Retinal pigment epithelial cell (primary cell): ENCODE data around the gene ZNF181.

Source experiments
- DNase-seq: peaks from one replicate; pipeline ENCODE4 v3.0.0-alpha.2; 2010; ENCODE audit warnings: low read depth
- H3K4me3 ChIP-seq: 2 replicates; pipeline ENCODE4 v1.5.1; 2011; ENCODE audit warnings: mild to moderate bottlenecking, low read length, control low read depth, moderate library complexity
- TF ChIP-seq, protein P1 (sequence below): conservative IDR thresholded peaks from 2 replicates; pipeline ENCODE4 v1.5.1; 2011; ENCODE audit warnings: low read depth, low read length, control low read depth, inconsistent platforms

ZNF181 gene

GRCh38 chr19:34757441-34757840 is 23.4 kb downstream of the ZNF181 start:
- H3K4me3 ChIP-seq: no peak overlapping the region
- TF ChIP-seq, protein P1, sequence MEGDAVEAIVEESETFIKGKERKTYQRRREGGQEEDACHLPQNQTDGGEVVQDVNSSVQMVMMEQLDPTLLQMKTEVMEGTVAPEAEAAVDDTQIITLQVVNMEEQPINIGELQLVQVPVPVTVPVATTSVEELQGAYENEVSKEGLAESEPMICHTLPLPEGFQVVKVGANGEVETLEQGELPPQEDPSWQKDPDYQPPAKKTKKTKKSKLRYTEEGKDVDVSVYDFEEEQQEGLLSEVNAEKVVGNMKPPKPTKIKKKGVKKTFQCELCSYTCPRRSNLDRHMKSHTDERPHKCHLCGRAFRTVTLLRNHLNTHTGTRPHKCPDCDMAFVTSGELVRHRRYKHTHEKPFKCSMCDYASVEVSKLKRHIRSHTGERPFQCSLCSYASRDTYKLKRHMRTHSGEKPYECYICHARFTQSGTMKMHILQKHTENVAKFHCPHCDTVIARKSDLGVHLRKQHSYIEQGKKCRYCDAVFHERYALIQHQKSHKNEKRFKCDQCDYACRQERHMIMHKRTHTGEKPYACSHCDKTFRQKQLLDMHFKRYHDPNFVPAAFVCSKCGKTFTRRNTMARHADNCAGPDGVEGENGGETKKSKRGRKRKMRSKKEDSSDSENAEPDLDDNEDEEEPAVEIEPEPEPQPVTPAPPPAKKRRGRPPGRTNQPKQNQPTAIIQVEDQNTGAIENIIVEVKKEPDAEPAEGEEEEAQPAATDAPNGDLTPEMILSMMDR: no peak
- no peak for DNase-seq

DNA sequence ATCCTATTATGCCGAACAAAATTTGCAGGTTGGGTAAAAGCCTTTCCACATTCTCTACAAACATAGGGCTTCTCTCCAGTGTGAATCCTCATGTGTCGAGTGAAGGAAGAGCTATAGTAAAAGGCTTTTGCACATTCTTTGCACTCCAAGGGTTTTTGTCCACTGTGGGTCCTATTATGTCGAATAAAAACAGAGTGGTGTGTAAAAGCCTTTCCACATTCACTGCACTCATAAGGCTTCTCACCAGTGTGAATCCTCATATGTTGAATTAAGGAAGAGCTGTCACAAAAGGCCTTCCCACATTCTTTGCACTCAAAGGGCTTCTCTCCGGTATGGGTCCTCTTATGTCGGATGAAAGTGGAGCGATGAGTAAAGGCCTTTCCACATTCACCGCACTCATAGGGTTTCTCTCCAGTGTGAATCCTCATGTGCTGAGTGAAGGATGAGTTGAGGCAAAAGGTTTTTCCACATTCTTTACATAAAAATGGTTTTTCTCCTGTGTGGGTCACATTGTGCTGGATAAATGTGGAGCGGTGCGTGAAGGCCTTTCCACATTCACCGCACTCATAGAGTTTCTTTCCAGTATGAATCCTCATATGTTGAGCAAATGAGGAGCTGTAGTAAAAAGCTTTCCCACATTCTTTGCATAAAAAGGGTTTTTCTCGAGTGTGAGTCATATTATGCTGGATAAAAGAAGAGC is 25.3 kb downstream of the ZNF181 start:
- TF ChIP-seq, protein P1: no peak
- H3K4me3 ChIP-seq: no peak overlapping the region
- no peak for DNase-seq

DNA sequence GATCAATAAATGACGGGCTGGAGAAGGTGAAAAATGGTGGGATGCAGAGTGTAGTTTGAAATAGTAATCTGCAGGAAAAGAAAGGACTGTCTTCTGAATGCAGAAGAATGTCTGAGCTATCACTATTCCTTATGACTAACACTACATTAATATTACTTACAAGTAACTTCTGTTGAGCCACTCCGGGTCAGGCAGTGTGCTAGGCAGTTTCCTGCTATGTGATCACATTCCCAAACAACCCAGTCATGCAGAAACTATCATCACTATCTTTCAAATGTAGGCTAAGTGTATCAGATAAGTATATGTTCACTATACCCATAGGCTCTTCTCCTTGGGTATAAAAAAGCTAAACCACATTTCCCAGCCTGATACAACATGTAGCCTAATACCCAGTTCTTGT is 32.3 kb downstream of the ZNF181 start:
- TF ChIP-seq, protein P1: no peak
- no peak for DNase-seq
- H3K4me3 ChIP-seq: no peak overlapping the region

DNA sequence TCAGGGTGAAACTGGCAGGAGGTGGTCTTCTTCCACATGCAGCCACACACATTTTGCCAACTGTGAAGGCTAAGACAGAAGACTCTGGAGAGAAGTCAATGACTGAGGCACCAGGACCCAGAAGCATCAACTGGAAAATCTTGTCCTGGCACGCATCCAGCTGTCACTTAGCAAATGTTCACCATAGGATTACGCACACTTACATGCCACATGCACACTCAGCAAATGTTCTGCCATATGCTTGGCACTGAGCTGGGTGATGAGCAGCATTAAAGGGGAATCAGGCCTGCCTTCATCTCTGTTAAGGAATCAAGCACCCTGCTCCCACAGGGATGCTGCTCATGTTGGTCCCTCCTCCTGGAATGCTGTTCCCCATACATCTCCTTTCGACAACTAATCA is 33.9 kb downstream of the ZNF181 start:
- H3K4me3 ChIP-seq: no peak overlapping the region
- DNase-seq: no peak
- TF ChIP-seq, protein P1: no peak

DNA sequence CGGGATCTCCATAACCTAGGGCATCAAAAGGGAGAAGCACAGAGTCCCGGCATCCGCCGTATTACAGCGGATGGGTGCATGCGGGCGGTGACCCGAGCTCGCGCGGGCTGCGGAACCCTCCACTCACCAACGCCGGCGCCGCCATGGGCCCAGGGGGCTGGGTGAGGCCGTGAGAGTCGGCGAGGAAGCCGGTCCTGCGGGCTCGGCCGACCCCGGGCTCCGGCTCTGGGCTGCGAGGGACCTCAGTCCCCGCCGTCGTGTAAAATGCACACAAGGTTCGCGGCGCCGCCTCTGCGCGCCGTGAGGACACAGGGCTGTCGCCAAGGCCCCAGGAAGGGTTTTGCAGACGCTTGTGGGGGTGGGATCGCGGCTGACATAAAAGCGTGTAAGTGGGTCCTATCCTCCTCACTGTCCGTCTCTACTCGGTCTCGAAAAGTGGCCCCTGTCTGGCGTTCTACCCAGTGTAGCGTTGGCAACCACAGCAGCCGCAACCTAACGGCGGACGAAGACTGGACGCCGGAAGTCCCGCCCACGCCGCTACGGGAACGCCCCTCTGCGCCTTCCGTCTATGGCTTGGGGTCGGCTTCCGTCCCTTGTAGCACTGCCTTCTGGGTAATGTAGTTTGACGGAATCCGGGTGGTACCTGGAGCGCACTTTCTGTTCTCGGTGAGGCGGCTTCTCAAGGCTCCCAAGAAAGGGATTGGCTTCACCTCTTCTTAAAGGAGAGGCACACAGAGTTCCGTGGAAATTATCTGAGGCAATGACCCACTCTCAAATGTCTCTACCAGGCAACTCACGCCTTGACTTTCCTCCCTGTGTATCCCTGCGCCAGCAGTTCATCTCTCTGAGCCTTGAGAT is 38.9 kb downstream of the ZNF181 start, which contains the start of gene ZNF599:
ZNF599 (minus strand) TSS at position 519 of the 858 bp plus-strand sequence; CDS start at position 145, 374 bp downstream.
- TF ChIP-seq, protein P1: no peak
- peak; percentile 60 for DNase-seq
- H3K4me3 ChIP-seq: peak within 1 kb of the TSS; percentile 85

GRCh38 chr19:34773555-34773864 is 39.5 kb downstream of the ZNF181 start:
- DNase-seq: no peak
- TF ChIP-seq, protein P1: no peak
- peak overlapping the region; percentile 85 for H3K4me3 ChIP-seq
